HEK293T (cell line): ENCODE data around the gene RRAS2.

ENCODE experiments used
- ARNT ChIP-seq: fragments of 450-650 bp; IDR thresholded peaks from 2 replicates; pipeline ENCODE4 v1.6.1; 2017; ENCODE audit warnings: mild to moderate bottlenecking
- BHLHE40 ChIP-seq: fragments of 450-650 bp; IDR thresholded peaks from 2 replicates; pipeline ENCODE4 v1.6.1; 2016; ENCODE audit warnings: mild to moderate bottlenecking, moderate library complexity, borderline replicate concordance
- ELF4 ChIP-seq: fragments of 450-650 bp; IDR thresholded peaks from 2 replicates; pipeline ENCODE4 v1.6.1; 2017; ENCODE audit warnings: antibody characterized with exemption
- FOXA1 ChIP-seq: fragments of 450-650 bp; IDR thresholded peaks from 2 replicates; pipeline ENCODE4 v1.6.1; 2016; ENCODE audit warnings: mild to moderate bottlenecking
- FOXK2 ChIP-seq: fragments of 450-650 bp; IDR thresholded peaks from 2 replicates; pipeline ENCODE4 v1.6.1; 2016; ENCODE audit warnings: mild to moderate bottlenecking
- FOXM1 ChIP-seq: fragments of 450-650 bp; IDR thresholded peaks from 2 replicates; pipeline ENCODE4 v1.6.1; 2017; ENCODE audit warnings: mild to moderate bottlenecking, borderline replicate concordance
- L3MBTL2 ChIP-seq: fragments of 450-650 bp; conservative IDR thresholded peaks from 2 replicates; pipeline ENCODE4 v1.6.1; 2016; ENCODE audit warnings: mild to moderate bottlenecking
- NFRKB ChIP-seq: fragments of 450-650 bp; IDR thresholded peaks from 2 replicates; pipeline ENCODE4 v1.6.1; 2016; ENCODE audit warnings: mild to moderate bottlenecking, moderate library complexity
- PKNOX1 ChIP-seq: fragments of 450-650 bp; IDR thresholded peaks from 2 replicates; pipeline ENCODE4 v1.6.1; 2016
- SP1 ChIP-seq: fragments of 450-650 bp; IDR thresholded peaks from 2 replicates; pipeline ENCODE4 v1.6.1; 2017
- TARDBP ChIP-seq: fragments of 450-650 bp; IDR thresholded peaks from 2 replicates; pipeline ENCODE4 v1.6.1; 2016
- ZNF384 ChIP-seq: fragments of 450-650 bp; IDR thresholded peaks from 2 replicates; pipeline ENCODE4 v1.6.1; 2016

DNA sequence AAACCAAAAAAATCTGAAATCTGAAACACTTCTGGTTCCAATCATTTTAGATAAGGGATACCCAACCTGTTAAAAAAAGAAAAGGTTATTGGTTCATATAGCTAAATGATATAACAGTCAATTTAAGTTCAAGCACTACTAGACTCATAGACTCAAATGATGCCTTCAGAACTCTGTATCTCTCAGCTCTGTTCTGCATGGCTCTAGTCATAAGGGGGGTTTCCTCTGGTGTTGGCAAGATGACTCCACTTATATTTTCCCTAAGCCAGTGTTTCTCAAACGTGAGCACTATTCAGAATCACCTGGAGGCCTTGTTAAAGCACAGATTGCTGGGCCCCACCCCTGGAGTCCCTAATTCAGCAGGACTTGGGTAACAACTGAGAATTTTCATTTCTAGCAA lies 11.5 kb upstream of the RRAS2 start:
- TF ChIP-seq L3MBTL2 (no peak), ARNT (no peak), FOXA1 (no peak), PKNOX1 (no peak), FOXM1 (no peak), ELF4 (no peak), ZNF384 (no peak), SP1 (no peak), TARDBP (no peak), NFRKB (no peak), BHLHE40 (no peak), FOXK2 (no peak)
